Occipital lobe (tissue), 2 donors: ENCODE measurements around the gene AJM1. TPM values are rescaled to one million over a fixed set of nuclear protein-coding genes. Genes with fewer than 3 reads are reported as not detected.
"Not testable (repeated sequence)": the region's sequence is repeated elsewhere in the genome, so short reads cannot be mapped to it uniquely, and the experiment has no call there.

ENCODE experiments used
- DNase-seq: peaks from one replicate; lab custom pipeline; 2025; lab: John Stamatoyannopoulos, UW
- total RNA-seq: library from RNA; depleted of rRNA; stranded (reverse); fragments of >200 nt; gene quantifications from one replicate; pipeline ENCODE4 v1.2.3, GENCODE V29; 2014

AJM1 gene
- total RNA-seq, 1 donor from 2014 or later, result 0.94 TPM

- DNase-seq, result no peak
Observed at GRCh38 chr9:136829981-136830885, 12.0 kb upstream of the AJM1 start.

GRCh38 chr9:136831002-136831719, 11.1 kb upstream of the AJM1 start:
- DNase-seq, result no peak

- DNase-seq, result no peak
Observed at GRCh38 chr9:136831720-136832104, 10.6 kb upstream of the AJM1 start.

GRCh38 chr9:136832581-136832980, 9.7 kb upstream of the AJM1 start:
- DNase-seq, result no peak

- DNase-seq, result not testable (repeated sequence)
Observed at GRCh38 chr9:136833381-136834048, 8.8 kb upstream of the AJM1 start.

- no peak for DNase-seq
Observed at GRCh38 chr9:136835162-136835931, 6.9 kb upstream of the AJM1 start.

GRCh38 chr9:136835932-136836904, 6.1 kb upstream of the AJM1 start:
- DNase-seq, result no peak

- no peak for DNase-seq
Observed at GRCh38 chr9:136837146-136837855, 5.0 kb upstream of the AJM1 start.

GRCh38 chr9:136837856-136838277, 4.4 kb upstream of the AJM1 start:
- not testable (repeated sequence) for DNase-seq

- DNase-seq, result no peak
Observed at GRCh38 chr9:136838314-136839228, 3.7 kb upstream of the AJM1 start.

GRCh38 chr9:136839229-136840139, 2.8 kb upstream of the AJM1 start:
- no peak for DNase-seq

GRCh38 chr9:136840140-136840876, 2.0 kb upstream of the AJM1 start:
- no peak for DNase-seq

- DNase-seq, result peak; percentile 81
Observed at GRCh38 chr9:136840877-136841645, 1.2 kb upstream of the AJM1 start.

- DNase-seq, result not testable (repeated sequence)
Observed at GRCh38 chr9:136841646-136842379, 465 bp upstream of the AJM1 start.
